ENCODE results near the gene LDB2. TPM values are rescaled to one million over a fixed set of nuclear protein-coding genes. Genes with fewer than 3 reads are reported as not detected.

LDB2 gene
- total RNA-seq, 2 experiments from 2014 or later, result not detected

- Histone ChIP-seq H3K4me1 (ENCODE audit: insufficient read depth, low read length, poor library complexity, severe bottlenecking) (no peaks in the 10 kb centered on the region), H3K9me3 (ENCODE audit: low read length) (no peaks in the 10 kb centered on the region), H2AFZ (ENCODE audit: low read length) (no peak overlapping the region), H3K4me3 (ENCODE audit: low read depth, low read length, poor library complexity, severe bottlenecking) (no peak overlapping the region), H3K36me3 (ENCODE audit: insufficient read depth, low read length) (no peaks in the 10 kb centered on the region), H3K4me2 (ENCODE audit: low read length) (no peak overlapping the region), H4K20me1 (ENCODE audit: insufficient read depth, low read length) (no peaks in the 10 kb centered on the region), H3K27ac (ENCODE audit: low read depth, low read length, poor library complexity, severe bottlenecking) (no peak overlapping the region), H3K9me2 (ENCODE audit: insufficient read depth, low read length) (no peaks in the 10 kb centered on the region; the same call in 1 of the 2 replicates), H3K79me2 (ENCODE audit: insufficient read depth, low read depth, low read length) (no peaks in the 10 kb centered on the region)
- no TSS peak for BruUV-seq (replicated peaks)
- ChIA-PET POLR2A (no interaction called here), CTCF (ENCODE audit: unreplicated experiment) (no interaction called here)
- DNase-seq (ENCODE audit: low spot score), result no peak
- TF ChIP-seq CTCF (conservative IDR thresholded peaks at IDR 0.05; ENCODE audit: low read length) (peak; percentile 38), EZH2phosphoT487 (IDR thresholded peaks at IDR 0.05; ENCODE audit: borderline replicate concordance, low read depth, low read length) (no peak)
- intact Hi-C loops (cut with micrococcal nuclease; ENCODE audit: unreplicated experiment), result no loop called here
Measured at GRCh38 chr4:16582526-16582925, 315.9 kb downstream of the LDB2 start.

- no peaks in the 10 kb centered on the region for H3K79me2 ChIP-seq (ENCODE audit: insufficient read depth, low read depth, low read length)
- H3K27ac ChIP-seq (ENCODE audit: low read depth, low read length, poor library complexity, severe bottlenecking), result no peak overlapping the region
- TF ChIP-seq EZH2phosphoT487 (IDR thresholded peaks at IDR 0.05; ENCODE audit: borderline replicate concordance, low read depth, low read length), result no peak
- no peak for TF ChIP-seq CTCF (conservative IDR thresholded peaks at IDR 0.05; ENCODE audit: low read length)
- H4K20me1 ChIP-seq (ENCODE audit: insufficient read depth, low read length), result no peaks in the 10 kb centered on the region
- DNase-seq (ENCODE audit: low spot score), result no peak
- no peak overlapping the region for H2AFZ ChIP-seq (ENCODE audit: low read length)
- H3K9me3 ChIP-seq (ENCODE audit: low read length), result no peaks in the 10 kb centered on the region
- intact Hi-C loops (cut with micrococcal nuclease; ENCODE audit: unreplicated experiment), result no loop called here
- POLR2A ChIA-PET, result no interaction called here
- no peaks in the 10 kb centered on the region for H3K4me1 ChIP-seq (ENCODE audit: insufficient read depth, low read length, poor library complexity, severe bottlenecking)
- CTCF ChIA-PET (ENCODE audit: unreplicated experiment), result no interaction called here
- no TSS peak for BruUV-seq (replicated peaks)
- no peaks in the 10 kb centered on the region for H3K36me3 ChIP-seq (ENCODE audit: insufficient read depth, low read length)
- no peak overlapping the region for H3K4me2 ChIP-seq (ENCODE audit: low read length)
- no peaks in the 10 kb centered on the region; the same call in 1 of the 2 replicates for H3K9me2 ChIP-seq (ENCODE audit: insufficient read depth, low read length)
- H3K4me3 ChIP-seq (ENCODE audit: low read depth, low read length, poor library complexity, severe bottlenecking), result no peak overlapping the region
Measured at GRCh38 chr4:16582036-16582435, 316.4 kb downstream of the LDB2 start.

- Histone ChIP-seq H3K9me2 (ENCODE audit: insufficient read depth, low read length) (no peaks in the 10 kb centered on the region; the same call in 1 of the 2 replicates), H3K9me3 (ENCODE audit: low read length) (no peaks in the 10 kb centered on the region), H3K79me2 (ENCODE audit: insufficient read depth, low read depth, low read length) (no peaks in the 10 kb centered on the region), H3K4me1 (ENCODE audit: insufficient read depth, low read length, poor library complexity, severe bottlenecking) (no peaks in the 10 kb centered on the region), H4K20me1 (ENCODE audit: insufficient read depth, low read length) (no peaks in the 10 kb centered on the region), H2AFZ (ENCODE audit: low read length) (no peak overlapping the region), H3K4me3 (ENCODE audit: low read depth, low read length, poor library complexity, severe bottlenecking) (no peak overlapping the region), H3K27ac (ENCODE audit: low read depth, low read length, poor library complexity, severe bottlenecking) (no peak overlapping the region), H3K4me2 (ENCODE audit: low read length) (no peak overlapping the region), H3K36me3 (ENCODE audit: insufficient read depth, low read length) (no peaks in the 10 kb centered on the region)
- no TSS peak for BruUV-seq (replicated peaks)
- ChIA-PET CTCF (ENCODE audit: unreplicated experiment) (no interaction called here), POLR2A (no interaction called here)
- no peak for DNase-seq (ENCODE audit: low spot score)
- intact Hi-C loops (cut with micrococcal nuclease; ENCODE audit: unreplicated experiment), result no loop called here
- TF ChIP-seq CTCF (conservative IDR thresholded peaks at IDR 0.05; ENCODE audit: low read length) (no peak), EZH2phosphoT487 (IDR thresholded peaks at IDR 0.05; ENCODE audit: borderline replicate concordance, low read depth, low read length) (no peak)
Measured at GRCh38 chr4:16581117-16581516, 317.3 kb downstream of the LDB2 start.
